Karpas-422 (cell line): Measurements from ENCODE around the gene CLK1. TPM values are rescaled to one million over a fixed set of nuclear protein-coding genes. Genes with fewer than 3 reads are reported as not detected.

Source experiments
- DNase-seq: peaks from one replicate; pipeline ENCODE4 v3.0.0-alpha.2; 2015
- H2AFZ ChIP-seq: fragments of 200-600 bp; sonication (generic); 2 replicates; pipeline ENCODE4 v1.6.1; 2014; ENCODE audit warnings: antibody characterized with exemption, low read length, mixed read lengths
- H3K27ac ChIP-seq: fragments of 200-600 bp; sonication (generic); 2 replicates; pipeline ENCODE4 v1.5.1; 2014; ENCODE audit warnings: mild to moderate bottlenecking, low read length, moderate library complexity
- H3K27me3 ChIP-seq: fragments of 200-600 bp; sonication (generic); 2 replicates; pipeline ENCODE4 v1.6.1; 2014; ENCODE audit warnings: low read length, mixed read lengths
- H3K36me3 ChIP-seq: fragments of 200-600 bp; sonication (generic); 2 replicates; pipeline ENCODE4 v1.6.1; 2014; ENCODE audit warnings: low read length, mixed read lengths; ENCODE audit not compliant: insufficient read depth
- H3K4me1 ChIP-seq: fragments of 200-600 bp; sonication (generic); 2 replicates; pipeline ENCODE4 v1.6.1; 2014; ENCODE audit warnings: mild to moderate bottlenecking, low read length, mixed read lengths
- H3K4me2 ChIP-seq: fragments of 200-600 bp; sonication (generic); 2 replicates; pipeline ENCODE4 v1.6.1; 2014; ENCODE audit warnings: low read length, low read depth, mild to moderate bottlenecking; ENCODE audit not compliant: poor library complexity, severe bottlenecking
- H3K4me3 ChIP-seq: fragments of 200-600 bp; sonication (generic); 2 replicates; pipeline ENCODE4 v1.5.1; 2014; ENCODE audit warnings: mild to moderate bottlenecking, antibody characterized with exemption, low read length, mixed read lengths
- H3K79me2 ChIP-seq: fragments of 200-600 bp; sonication (generic); 2 replicates; pipeline ENCODE4 v1.6.1; 2014; ENCODE audit warnings: mild to moderate bottlenecking, low read length, mixed read lengths
- H3K9ac ChIP-seq: fragments of 200-600 bp; sonication (generic); 2 replicates; pipeline ENCODE4 v1.6.0; 2014; ENCODE audit warnings: low read length
- H3K9me2 ChIP-seq: fragments of 200-600 bp; sonication (generic), shearing (Covaris generic); replicated peaks from 2 replicates; pipeline ENCODE4 v1.6.0; 2014; ENCODE audit warnings: mild to moderate bottlenecking, low read length, moderate library complexity; ENCODE audit not compliant: insufficient read depth
- H3K9me3 ChIP-seq: fragments of 300-700, 200-600 bp; sonication (generic); 2 replicates; pipeline ENCODE4 v1.6.1; 2014; ENCODE audit warnings: low read length, mixed read lengths
- H4K20me1 ChIP-seq: fragments of 200-600 bp; sonication (generic); 2 replicates; pipeline ENCODE4 v1.6.1; 2014; ENCODE audit warnings: mild to moderate bottlenecking, antibody characterized with exemption, low read length, low read depth; ENCODE audit not compliant: insufficient read depth
- small RNA-seq: library from RNA; depleted of rRNA; stranded (forward); fragments of <200 nt; gene quantifications from one replicate; pipeline ENCODE3, GENCODE V24; 2014
- total RNA-seq: library from RNA; depleted of rRNA; stranded (reverse); fragments of >200 nt; shearing (Covaris generic); gene quantifications from 2 replicates; pipeline ENCODE4 v1.2.3, GENCODE V29; 2014; ENCODE audit warnings: low replicate concordance; rRNA removed

The CLK1 gene
- total RNA-seq, 1 experiment from 2014 or later = 119 TPM

- H3K27ac ChIP-seq = peak within 1 kb of the TSS; percentile 82
- peaks cover 45% of the 10 kb centered on the region for H3K79me2 ChIP-seq
- H3K9me3 ChIP-seq = no peaks in the 10 kb centered on the region
- H3K36me3 ChIP-seq = peaks cover 39% of the 10 kb centered on the region
- H3K4me1 ChIP-seq = peaks cover 26% of the 10 kb centered on the region
- peak within 1 kb of the TSS; percentile 91 for H3K9ac ChIP-seq
- H2AFZ ChIP-seq = peak within 1 kb of the TSS; percentile 73; the same call in 1 of the 2 replicates
- H4K20me1 ChIP-seq = peaks cover 16% of the 10 kb centered on the region
- H3K27me3 ChIP-seq = no peaks in the 10 kb centered on the region
- H3K9me2 ChIP-seq = no peaks in the 10 kb centered on the region
- H3K4me3 ChIP-seq = peak within 1 kb of the TSS; percentile 94
- peak within 1 kb of the TSS; percentile 93 for H3K4me2 ChIP-seq
- DNase-seq = peak; percentile 99
Measured at GRCh38 chr2:200811333-200812121, 52.9 kb downstream of the CLK1 start, which contains the start of gene BZW1. TSS of gene BZW1 (plus strand) at chr2:200811910. CDS start at chr2:200813218, 1,308 bp downstream.

DNA sequence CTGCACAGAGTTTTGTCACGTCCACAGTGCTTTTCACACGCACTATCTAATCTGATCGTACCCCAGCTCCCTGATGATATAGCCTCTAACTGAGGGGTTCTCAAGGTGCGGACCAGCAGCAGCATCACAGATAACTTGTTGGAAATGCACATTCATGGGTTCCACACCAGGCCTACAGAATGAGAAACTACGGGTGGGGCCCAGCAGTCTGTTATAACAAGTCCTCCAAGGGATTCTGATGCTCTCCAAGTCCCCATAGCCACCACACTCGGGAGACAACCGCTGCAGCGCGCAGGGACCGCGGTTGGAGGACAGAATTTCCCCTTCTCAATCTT, 53.5 kb downstream of the CLK1 start:
- H3K4me3 ChIP-seq = peak overlapping the region; percentile 71
- H3K27ac ChIP-seq = no peak overlapping the region
- H2AFZ ChIP-seq = peak overlapping the region; percentile 73; the same call in 1 of the 2 replicates
- H3K79me2 ChIP-seq = peaks cover 42% of the 10 kb centered on the region
- H3K9me3 ChIP-seq = no peaks in the 10 kb centered on the region
- peak overlapping the region; percentile 93 for H3K4me2 ChIP-seq
- H3K4me1 ChIP-seq = peaks cover 26% of the 10 kb centered on the region
- H3K9ac ChIP-seq = peak overlapping the region; percentile 70
- DNase-seq = no peak
- no peaks in the 10 kb centered on the region for H3K9me2 ChIP-seq
- H3K36me3 ChIP-seq = peaks cover 34% of the 10 kb centered on the region
- H3K27me3 ChIP-seq = no peaks in the 10 kb centered on the region
- H4K20me1 ChIP-seq = peaks cover 16% of the 10 kb centered on the region

DNA sequence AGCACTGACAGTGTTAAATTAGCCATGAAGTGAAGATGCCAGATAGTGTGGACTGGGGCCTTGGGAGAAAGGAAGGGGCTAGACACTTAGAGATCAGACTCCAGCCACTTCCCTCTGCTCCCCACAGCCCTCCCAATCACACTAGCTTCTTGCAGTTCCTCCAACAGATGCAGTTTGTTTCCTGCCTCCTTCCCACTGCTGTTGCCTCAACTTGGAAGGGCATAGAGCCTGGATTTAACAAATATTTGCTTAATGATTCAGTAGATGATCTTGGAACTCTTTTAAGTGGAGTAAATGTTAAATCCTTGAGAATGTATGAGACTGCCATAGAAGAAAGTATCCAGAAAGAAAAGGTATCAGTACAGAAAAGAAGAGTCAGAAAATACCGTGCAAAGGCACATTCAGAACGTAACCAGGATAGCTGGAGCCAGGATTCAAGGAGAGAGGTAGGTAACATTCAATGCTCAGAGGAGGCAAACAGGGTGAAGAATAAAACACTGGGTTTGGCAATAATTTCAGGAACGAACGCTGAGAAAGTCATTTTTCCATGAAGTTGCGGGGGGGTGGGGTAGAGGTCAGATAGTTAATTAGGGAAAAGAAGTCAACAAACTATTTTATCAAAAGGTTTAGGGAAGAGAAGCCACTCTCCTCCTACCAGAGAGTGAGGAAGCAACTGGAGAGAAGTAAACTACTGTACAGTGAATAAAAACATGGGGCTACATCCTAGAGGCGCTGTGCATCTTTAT, 54.0 kb downstream of the CLK1 start:
- DNase-seq = peak; percentile 39
- peak overlapping the region; percentile 73; the same call in 1 of the 2 replicates for H2AFZ ChIP-seq
- peak overlapping the region; percentile 70 for H3K9ac ChIP-seq
- no peaks in the 10 kb centered on the region for H3K9me2 ChIP-seq
- H3K27ac ChIP-seq = no peak overlapping the region
- H3K79me2 ChIP-seq = peaks cover 37% of the 10 kb centered on the region
- H4K20me1 ChIP-seq = peaks cover 16% of the 10 kb centered on the region
- H3K27me3 ChIP-seq = no peaks in the 10 kb centered on the region
- no peaks in the 10 kb centered on the region for H3K9me3 ChIP-seq
- H3K4me3 ChIP-seq = peak overlapping the region; percentile 71
- peak overlapping the region; percentile 93 for H3K4me2 ChIP-seq
- H3K36me3 ChIP-seq = peaks cover 29% of the 10 kb centered on the region
- H3K4me1 ChIP-seq = peaks cover 26% of the 10 kb centered on the region

- H3K9me2 ChIP-seq = no peaks in the 10 kb centered on the region
- H3K79me2 ChIP-seq = peaks cover 30% of the 10 kb centered on the region
- DNase-seq = peak; percentile 38
- H3K4me1 ChIP-seq = peaks cover 26% of the 10 kb centered on the region
- H3K27me3 ChIP-seq = no peaks in the 10 kb centered on the region
- H3K4me3 ChIP-seq = no peak overlapping the region
- H3K9ac ChIP-seq = 0 out of 2 replicates have a peak overlapping the region, but pooled peaks have one; percentile 70
- no peak overlapping the region for H3K4me2 ChIP-seq
- peaks cover 16% of the 10 kb centered on the region for H4K20me1 ChIP-seq
- H3K27ac ChIP-seq = no peak overlapping the region
- H3K36me3 ChIP-seq = peaks cover 21% of the 10 kb centered on the region
- no peak overlapping the region; the same call in 1 of the 2 replicates for H2AFZ ChIP-seq
- H3K9me3 ChIP-seq = no peaks in the 10 kb centered on the region
Measured at GRCh38 chr2:200809506-200810251, 54.8 kb downstream of the CLK1 start.

Small RNA genes lying within 50 kb of the gene (small RNA-seq; reads per million reads assigned to genes)
- gene RF00019 = not detected
- gene RNA5SP115 = 0.40 reads per million, percentile 3 among the genes with 10 or more reads in this experiment
- gene RNU6-312P = not detected
- gene RNU6-31P = 1.7 reads per million, percentile 46 among the genes with 10 or more reads in this experiment
- not detected for gene RNU6-762P

Other genes starting within 250 kb of the CLK1 start
- 202 and 260 TPM in 2 replicates for gene BZW1, start 52.7 kb downstream of the CLK1 start, total RNA-seq
- 38.2 and 96.6 TPM in 2 replicates for gene PPIL3, start 24.4 kb upstream of the CLK1 start, total RNA-seq
- gene NIF3L1, start 24.7 kb upstream of the CLK1 start, total RNA-seq = 28.6 and 71.4 TPM in 2 replicates
- 23.2 and 38.5 TPM in 2 replicates for gene ORC2, start 99.0 kb upstream of the CLK1 start, total RNA-seq
- 10.4 and 40.0 TPM in 2 replicates for gene HYCC2, start 207.0 kb upstream of the CLK1 start, total RNA-seq
- gene NDUFB3, start 207.3 kb upstream of the CLK1 start, total RNA-seq = 102 and 136 TPM in 2 replicates